22Rv1 (cell line): ENCODE data around the gene RHAG.
"Not testable (repeated sequence)": the region's sequence is repeated elsewhere in the genome, so short reads cannot be mapped to it uniquely, and the experiment has no call there.

Experiments
- H3K27ac ChIP-seq: fragments of 450-650 bp; 2 replicates; pipeline ENCODE4 v1.5.1; 2017
- ZFX ChIP-seq: fragments of 450-650 bp; IDR thresholded peaks from 2 replicates; pipeline ENCODE4 v1.6.1; 2017; ENCODE audit warnings: antibody characterized with exemption, borderline replicate concordance
- TF ChIP-seq, protein P1 (sequence below): fragments of 450-650 bp; IDR thresholded peaks from 2 replicates; pipeline ENCODE4 v1.5.1; 2017; ENCODE audit warnings: mild to moderate bottlenecking

Gene RHAG

DNA sequence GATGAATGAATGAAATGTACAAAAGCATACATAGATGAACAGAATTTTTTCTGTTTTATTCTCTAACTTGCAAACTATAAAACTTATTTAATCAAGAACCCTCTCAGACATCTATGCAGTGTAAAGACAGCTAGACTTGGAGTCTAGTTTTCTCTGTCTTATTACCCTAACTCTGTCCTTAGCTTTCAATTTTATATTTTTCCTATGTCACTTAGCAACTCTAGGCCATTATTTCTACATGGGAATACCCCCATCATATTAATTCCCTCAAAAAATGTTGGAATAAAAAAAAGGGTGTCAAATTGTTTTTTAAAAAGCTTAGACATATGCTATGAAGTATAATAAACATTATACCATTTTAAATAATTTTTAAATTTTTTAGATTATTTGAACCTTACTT, 1.2 kb downstream of the RHAG start:
- H3K27ac ChIP-seq, result no peak overlapping the region
- TF ChIP-seq ZFX, result no peak
- TF ChIP-seq, protein P1, sequence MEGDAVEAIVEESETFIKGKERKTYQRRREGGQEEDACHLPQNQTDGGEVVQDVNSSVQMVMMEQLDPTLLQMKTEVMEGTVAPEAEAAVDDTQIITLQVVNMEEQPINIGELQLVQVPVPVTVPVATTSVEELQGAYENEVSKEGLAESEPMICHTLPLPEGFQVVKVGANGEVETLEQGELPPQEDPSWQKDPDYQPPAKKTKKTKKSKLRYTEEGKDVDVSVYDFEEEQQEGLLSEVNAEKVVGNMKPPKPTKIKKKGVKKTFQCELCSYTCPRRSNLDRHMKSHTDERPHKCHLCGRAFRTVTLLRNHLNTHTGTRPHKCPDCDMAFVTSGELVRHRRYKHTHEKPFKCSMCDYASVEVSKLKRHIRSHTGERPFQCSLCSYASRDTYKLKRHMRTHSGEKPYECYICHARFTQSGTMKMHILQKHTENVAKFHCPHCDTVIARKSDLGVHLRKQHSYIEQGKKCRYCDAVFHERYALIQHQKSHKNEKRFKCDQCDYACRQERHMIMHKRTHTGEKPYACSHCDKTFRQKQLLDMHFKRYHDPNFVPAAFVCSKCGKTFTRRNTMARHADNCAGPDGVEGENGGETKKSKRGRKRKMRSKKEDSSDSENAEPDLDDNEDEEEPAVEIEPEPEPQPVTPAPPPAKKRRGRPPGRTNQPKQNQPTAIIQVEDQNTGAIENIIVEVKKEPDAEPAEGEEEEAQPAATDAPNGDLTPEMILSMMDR, result no peak

GRCh38 chr6:49634836-49635218, 1.8 kb downstream of the RHAG start:
- no peak overlapping the region for H3K27ac ChIP-seq
- TF ChIP-seq, protein P1, result no peak
- no peak for TF ChIP-seq ZFX

DNA sequence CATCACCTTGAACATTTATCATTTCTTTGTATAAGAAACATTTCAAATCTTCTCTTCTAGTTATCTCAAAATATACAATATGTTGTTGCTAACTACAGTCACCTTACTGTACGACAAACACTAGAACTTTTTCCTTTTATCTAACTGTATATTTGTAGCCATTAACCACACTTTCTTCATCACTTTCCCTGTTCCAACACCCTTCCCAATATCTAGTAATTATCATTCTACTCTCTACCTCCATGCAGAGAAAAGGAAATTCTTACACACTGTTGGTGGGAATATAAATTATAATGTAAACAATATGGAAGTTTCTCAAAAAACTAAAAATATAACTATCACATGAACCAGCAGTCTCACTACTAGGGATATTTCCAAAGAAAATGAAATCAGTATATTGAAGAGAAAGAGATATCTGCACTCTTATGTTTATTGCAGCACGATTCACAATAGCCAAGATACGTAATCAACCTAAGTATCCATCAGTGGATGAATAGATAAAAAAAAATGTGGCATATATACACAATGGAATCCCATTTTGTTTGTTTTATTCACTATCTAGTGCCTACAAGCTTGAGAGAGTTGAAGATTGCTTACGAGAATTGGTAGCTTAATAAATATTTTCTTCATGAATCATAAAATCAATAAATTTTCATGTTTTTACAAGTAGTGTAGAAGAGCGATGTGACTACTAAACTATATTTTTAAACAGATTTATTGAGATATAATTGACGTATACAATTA, 2.4 kb downstream of the RHAG start:
- no peak overlapping the region for H3K27ac ChIP-seq
- no peak for TF ChIP-seq ZFX
- TF ChIP-seq, protein P1, result no peak

DNA sequence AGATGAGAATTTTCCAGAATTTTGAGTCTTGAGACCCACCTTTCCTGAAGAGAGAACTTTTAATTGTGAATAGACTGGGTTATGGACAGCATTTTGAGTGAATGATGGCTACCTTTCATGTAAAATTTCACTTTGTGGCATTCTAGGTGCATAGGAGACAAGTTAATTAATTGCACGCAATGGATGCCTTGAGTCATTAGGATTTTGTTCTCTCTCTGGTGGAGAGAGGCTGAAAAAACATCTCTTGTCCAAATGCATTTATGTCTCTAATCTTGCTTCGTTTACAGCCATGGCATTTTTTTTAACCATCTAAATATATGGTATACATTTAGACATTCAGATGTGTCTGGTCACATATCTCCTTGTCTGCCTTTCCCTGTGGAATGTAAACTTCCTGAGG, 3.1 kb downstream of the RHAG start:
- H3K27ac ChIP-seq, result no peak overlapping the region
- no peak for TF ChIP-seq ZFX
- TF ChIP-seq, protein P1, result no peak

GRCh38 chr6:49632727-49633126, 3.9 kb downstream of the RHAG start:
- no peak for TF ChIP-seq ZFX
- TF ChIP-seq, protein P1, result no peak
- H3K27ac ChIP-seq, result no peak overlapping the region

- not testable (repeated sequence) for H3K27ac ChIP-seq
Observed at GRCh38 chr6:49629485-49630088, 7.1 kb downstream of the RHAG start.

- H3K27ac ChIP-seq, result no peak overlapping the region
- TF ChIP-seq, protein P1, result no peak
- no peak for TF ChIP-seq ZFX
Observed at GRCh38 chr6:49626811-49627210, 9.8 kb downstream of the RHAG start.
